GM18526 (cell line): ENCODE results near the gene PPP2R5A.

Source experiments
- POLR2A ChIP-seq: IDR thresholded peaks from 3 replicates; pipeline ENCODE4 v1.6.1; 2011; ENCODE audit not compliant: insufficient read length; ENCODE audit errors: extremely low read depth

Gene PPP2R5A

GRCh38 chr1:212287261-212287895 is 2.2 kb downstream of the PPP2R5A start:
- TF ChIP-seq POLR2A, result no peak

GRCh38 chr1:212288615-212289014 is 3.4 kb downstream of the PPP2R5A start:
- no peak for TF ChIP-seq POLR2A

GRCh38 chr1:212289262-212290077 is 4.3 kb downstream of the PPP2R5A start:
- no peak for TF ChIP-seq POLR2A

- no peak for TF ChIP-seq POLR2A
Measured at GRCh38 chr1:212290608-212291007, 5.4 kb downstream of the PPP2R5A start.

- TF ChIP-seq POLR2A, result no peak
Measured at GRCh38 chr1:212291505-212292134, 6.4 kb downstream of the PPP2R5A start.

- TF ChIP-seq POLR2A, result no peak
Measured at GRCh38 chr1:212292250-212293105, 7.3 kb downstream of the PPP2R5A start.

- no peak for TF ChIP-seq POLR2A
Measured at GRCh38 chr1:212293579-212293978, 8.4 kb downstream of the PPP2R5A start.

GRCh38 chr1:212294983-212295382 is 9.8 kb downstream of the PPP2R5A start:
- no peak for TF ChIP-seq POLR2A

GRCh38 chr1:212295579-212295978 is 10.4 kb downstream of the PPP2R5A start:
- no peak for TF ChIP-seq POLR2A

GRCh38 chr1:212297338-212297737 is 12.1 kb downstream of the PPP2R5A start:
- no peak for TF ChIP-seq POLR2A

GRCh38 chr1:212301580-212301979 is 16.4 kb downstream of the PPP2R5A start:
- no peak for TF ChIP-seq POLR2A

GRCh38 chr1:212302745-212303383 is 17.7 kb downstream of the PPP2R5A start:
- no peak for TF ChIP-seq POLR2A

- no peak for TF ChIP-seq POLR2A
Measured at GRCh38 chr1:212305342-212305741, 20.1 kb downstream of the PPP2R5A start.

- no peak for TF ChIP-seq POLR2A
Measured at GRCh38 chr1:212309967-212310366, 24.8 kb downstream of the PPP2R5A start.

- no peak for TF ChIP-seq POLR2A
Measured at GRCh38 chr1:212310383-212310782, 25.2 kb downstream of the PPP2R5A start.
